HG03565 (cell line): ENCODE data around the gene GCHFR.

ENCODE experiments used
- ATAC-seq: cut with Tn5 transposase; IDR thresholded peaks from one replicate; pipeline ENCODE4 v1.9.1; 2021; ENCODE audit warnings: mild to moderate bottlenecking, moderate library complexity; ENCODE audit not compliant: unreplicated experiment

GCHFR gene

GRCh38 chr15:40754883-40755811 lies 8.7 kb upstream of the GCHFR start, which contains the start of gene RMDN3:
Gene RMDN3 (minus strand): TSS chr15:40755254. CDS start chr15:40754783, 471 bp downstream.
- ATAC-seq, result peak; percentile 85

- no peak for ATAC-seq
These were observed 8.1 kb upstream of the GCHFR start for GRCh38 chr15:40755812-40756208.

- no peak for ATAC-seq
These were observed 6.9 kb upstream of the GCHFR start for GRCh38 chr15:40756938-40757337.

GRCh38 chr15:40759961-40760360 lies 3.9 kb upstream of the GCHFR start:
- ATAC-seq, result no peak

- no peak for ATAC-seq
These were observed 708 bp upstream of the GCHFR start for GRCh38 chr15:40762919-40763800.

GRCh38 chr15:40764629-40765103 lies 798 bp downstream of the GCHFR start:
- no peak for ATAC-seq

- no peak for ATAC-seq
These were observed 2.4 kb downstream of the GCHFR start for GRCh38 chr15:40766194-40766815.

- ATAC-seq, result no peak
These were observed 3.3 kb downstream of the GCHFR start for GRCh38 chr15:40766906-40767837.

- no peak for ATAC-seq
These were observed 4.1 kb downstream of the GCHFR start for GRCh38 chr15:40767838-40768500.

GRCh38 chr15:40768521-40769273 lies 4.8 kb downstream of the GCHFR start:
- no peak for ATAC-seq

- no peak for ATAC-seq
These were observed 5.6 kb downstream of the GCHFR start, which contains the start of gene C15orf62 for GRCh38 chr15:40769274-40770146. Gene C15orf62 (plus strand): TSS chr15:40769980. CDS start chr15:40770496, 516 bp downstream.

GRCh38 chr15:40770147-40770721 lies 6.4 kb downstream of the GCHFR start:
- ATAC-seq, result no peak

GRCh38 chr15:40771242-40771641 lies 7.4 kb downstream of the GCHFR start:
- ATAC-seq, result no peak

- ATAC-seq, result no peak
These were observed 8.1 kb downstream of the GCHFR start for GRCh38 chr15:40772014-40772413.

- ATAC-seq, result no peak
These were observed 9.6 kb downstream of the GCHFR start for GRCh38 chr15:40773496-40773895.

GRCh38 chr15:40773902-40774301 lies 10.0 kb downstream of the GCHFR start:
- ATAC-seq, result no peak

GRCh38 chr15:40775007-40775406 lies 11.1 kb downstream of the GCHFR start:
- ATAC-seq, result no peak
